ENCODE results near the gene MICALL1. TPM values are rescaled to one million over a fixed set of nuclear protein-coding genes. Genes with fewer than 3 reads are reported as not detected.
"Not testable (repeated sequence)": the region's sequence is repeated elsewhere in the genome, so short reads cannot be mapped to it uniquely, and the experiment has no call there.

The MICALL1 gene
- total RNA-seq, 8 experiments from 2014 or later, result 14.5 to 42.2 (median 19.7) TPM

DNA sequence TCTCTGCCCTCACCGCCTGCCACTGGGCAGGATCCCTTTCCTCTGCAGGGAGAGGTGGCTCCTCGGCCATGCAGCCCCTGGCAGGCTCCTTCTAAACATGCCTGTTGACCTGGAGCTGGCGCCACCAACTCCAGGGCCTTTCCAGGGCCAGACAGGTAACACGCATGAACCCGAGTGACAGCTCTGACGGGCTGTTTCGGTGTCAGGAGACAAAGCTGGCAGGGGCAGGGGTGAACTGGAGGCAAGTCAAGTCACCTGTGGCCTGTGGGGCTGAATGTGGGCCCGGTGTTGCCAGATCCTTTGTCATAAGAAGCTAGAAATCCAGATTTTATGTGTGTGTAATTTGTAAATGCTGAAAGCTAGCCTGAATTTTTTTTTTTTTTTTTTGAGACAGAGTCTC, 36.0 kb downstream of the MICALL1 start:
- 80 to 100% (median 80%) methylated on average over 1 to 6 of the region's 8 CpGs; no CpG with 5 or more reads in 5 of the 10 experiments for WGBS, 10 experiments
- no peak for ATAC-seq (replicated peaks in 6 of 8)
- H3K4me3 ChIP-seq, result no peak overlapping the region
- no peaks in the 10 kb centered on the region for H3K4me1 ChIP-seq (replicated peaks in 1 of 2)
- no peak overlapping the region for H3K27ac ChIP-seq
- in situ Hi-C loops (cut with MboI; ENCODE audit: low pct_unique_long_range_greater_than_20kb in 2 of 9, low sequenced_read_pairs in 9 of 9, unreplicated experiment in 9 of 9), result no loop called here

DNA sequence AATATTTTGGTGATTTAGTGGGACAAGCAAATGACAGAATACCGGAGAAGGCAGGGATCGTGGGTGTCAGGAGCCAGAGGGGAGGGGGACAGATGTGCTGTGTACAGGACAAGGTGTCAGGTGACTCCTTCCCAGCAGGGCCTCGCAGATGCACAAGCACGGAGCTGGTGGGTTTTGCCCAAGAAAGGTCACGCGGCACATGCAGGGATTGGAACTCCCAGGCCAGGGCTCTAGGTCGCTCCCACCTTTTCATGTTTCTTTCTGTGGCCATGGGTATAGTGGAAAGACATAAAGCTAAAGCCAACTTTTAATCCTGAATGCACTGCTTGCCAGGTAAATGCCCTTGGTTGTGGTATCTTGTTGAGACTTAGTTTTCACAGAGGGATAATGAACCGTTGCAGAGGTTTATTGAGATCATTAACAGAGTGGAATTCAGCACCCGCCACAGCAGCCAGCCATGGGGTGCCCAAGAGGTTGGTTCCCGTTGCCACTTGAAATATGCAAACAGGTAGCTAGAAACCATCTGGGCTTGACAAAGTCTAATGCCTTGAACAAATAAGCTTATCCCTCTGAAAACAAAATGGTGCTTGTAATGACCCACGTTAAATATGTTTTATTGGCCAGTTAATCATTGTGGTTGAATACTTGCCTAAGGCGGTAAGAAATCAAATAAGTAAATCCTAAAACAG, 37.2 kb downstream of the MICALL1 start:
- in situ Hi-C loops (cut with MboI; ENCODE audit: low pct_unique_long_range_greater_than_20kb in 2 of 9, low sequenced_read_pairs in 9 of 9, unreplicated experiment in 9 of 9), result no loop called here
- Histone ChIP-seq H3K27ac (no peak overlapping the region), H3K4me1 (replicated peaks in 1 of 2) (no peaks in the 10 kb centered on the region), H3K4me3 (no peak overlapping the region)
- ATAC-seq (replicated peaks in 6 of 8), result no peak
- WGBS, 10 experiments, result 67 to 100% (median 100%) methylated on average over 2 to 12 of the region's 12 CpGs; no CpG with 5 or more reads in 1 of the 10 experiments

DNA sequence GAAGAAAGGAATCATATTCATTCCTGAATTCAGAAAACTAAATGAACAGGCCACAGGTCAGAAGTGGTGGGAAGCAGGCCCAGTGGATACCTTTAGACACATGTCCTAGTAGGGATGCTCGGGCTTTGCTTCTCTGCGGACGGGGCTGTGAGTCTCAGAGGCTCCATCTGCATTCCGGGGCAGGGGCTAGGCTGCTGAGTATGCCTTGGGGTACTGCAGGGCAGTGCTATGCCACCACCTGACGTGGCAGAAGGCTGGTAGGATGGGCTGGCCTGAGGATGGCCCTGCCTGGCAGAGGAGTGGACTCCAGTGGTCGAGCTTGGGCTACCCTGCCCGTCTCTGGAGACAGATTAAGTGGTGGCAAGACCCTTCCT, 37.7 kb downstream of the MICALL1 start:
- no peak overlapping the region for H3K27ac ChIP-seq

GRCh38 chr22:37944423-37944822, 38.3 kb downstream of the MICALL1 start:
- H3K4me1 ChIP-seq (replicated peaks in 1 of 2), result not testable (repeated sequence)

More for the DNA sequence above, 37.7 kb downstream of the MICALL1 start:
- in situ Hi-C loops (cut with MboI; ENCODE audit: low pct_unique_long_range_greater_than_20kb in 2 of 9, low sequenced_read_pairs in 9 of 9, unreplicated experiment in 9 of 9), result no loop called here
- Histone ChIP-seq H3K4me1 (replicated peaks in 1 of 2) (no peaks in the 10 kb centered on the region), H3K4me3 (no peak overlapping the region)
- no peak for ATAC-seq (replicated peaks in 6 of 8)
- 80 to 100% (median 94%) methylated on average over 1 to 5 of the region's 7 CpGs; no CpG with 5 or more reads in 5 of the 10 experiments for WGBS, 10 experiments

GRCh38 chr22:37947142-37947795, 41.2 kb downstream of the MICALL1 start:
- ATAC-seq (replicated peaks in 6 of 8); in situ Hi-C loops (cut with MboI; ENCODE audit: low pct_unique_long_range_greater_than_20kb in 2 of 9, low sequenced_read_pairs in 9 of 9, unreplicated experiment in 9 of 9); H3K4me1 ChIP-seq (replicated peaks in 1 of 2); H3K27ac ChIP-seq; H3K4me3 ChIP-seq: not testable (repeated sequence)
- WGBS, 10 experiments, result 20 to 100% (median 84%) methylated on average over 1 to 6 of the region's 14 CpGs; no CpG with 5 or more reads in 4 of the 10 experiments

More at GRCh38 chr22:37944423-37944822, 38.3 kb downstream of the MICALL1 start:
- in situ Hi-C loops (cut with MboI; ENCODE audit: low pct_unique_long_range_greater_than_20kb in 2 of 9, low sequenced_read_pairs in 9 of 9, unreplicated experiment in 9 of 9); H3K27ac ChIP-seq; ATAC-seq (replicated peaks in 6 of 8); H3K4me3 ChIP-seq: not testable (repeated sequence)
- 90 to 100% (median 100%) methylated on average over 1 to 4 of the region's 11 CpGs; no CpG with 5 or more reads in 4 of the 10 experiments for WGBS, 10 experiments

GRCh38 chr22:37951305-37951704, 45.2 kb downstream of the MICALL1 start:
- H3K4me3 ChIP-seq, result no peak overlapping the region
- in situ Hi-C loops (cut with MboI; ENCODE audit: low pct_unique_long_range_greater_than_20kb in 2 of 9, low sequenced_read_pairs in 9 of 9, unreplicated experiment in 9 of 9), result loop anchor here in 2 of 9 experiments (25.0 kb wide), 1 partner anchor 139 kb away; the partner anchor contains the start of genes GALR3 (in 2 of the 2) and GCAT (in 2 of the 2)
- peaks cover 7 to 9% of the 10 kb centered on the region in 2 donors for H3K4me1 ChIP-seq (replicated peaks in 1 of 2)
- WGBS, 10 experiments, result 55 to 100% (median 72%) methylated on average over 1 to 8 of the region's 8 CpGs
- H3K27ac ChIP-seq, result no peak overlapping the region
- ATAC-seq (replicated peaks in 6 of 8), result no peak

- peak overlapping the region; percentile 68 to 97 (median 77) for H3K4me3 ChIP-seq
- not testable (repeated sequence) for ATAC-seq (replicated peaks in 6 of 8); H3K4me1 ChIP-seq (replicated peaks in 1 of 2); H3K27ac ChIP-seq
- in situ Hi-C loops (cut with MboI; ENCODE audit: low pct_unique_long_range_greater_than_20kb in 2 of 9, low sequenced_read_pairs in 9 of 9, unreplicated experiment in 9 of 9), result loop anchor here in 2 of 9 experiments (25.0 kb wide), 1 partner anchor 140 kb away; the partner anchor contains the start of genes GALR3 (in 2 of the 2) and GCAT (in 2 of the 2)
- 0 to 24% (median 20%) methylated on average over 1 to 12 of the region's 20 CpGs; no CpG with 5 or more reads in 4 of the 10 experiments for WGBS, 10 experiments
Observed at GRCh38 chr22:37952629-37953028, 46.5 kb downstream of the MICALL1 start.

GRCh38 chr22:37953062-37953436, 47.0 kb downstream of the MICALL1 start:
- Histone ChIP-seq H3K4me1 (replicated peaks in 1 of 2) (peaks cover 7 to 9% of the 10 kb centered on the region in 2 donors), H3K4me3 (peak overlapping the region; percentile 68 to 97 (median 77)), H3K27ac (peak overlapping the region in 1 of 2 donors; percentile 51)
- in situ Hi-C loops (cut with MboI; ENCODE audit: low pct_unique_long_range_greater_than_20kb in 2 of 9, low sequenced_read_pairs in 9 of 9, unreplicated experiment in 9 of 9), result loop anchor here in 2 of 9 experiments (25.0 kb wide), 1 partner anchor 141 kb away; the partner anchor contains the start of genes GALR3 (in 2 of the 2) and GCAT (in 2 of the 2)
- 0 to 6% (median 0%) methylated on average over 1 to 6 of the region's 13 CpGs; no CpG with 5 or more reads in 4 of the 10 experiments for WGBS, 10 experiments
- ATAC-seq (replicated peaks in 6 of 8), result peak; percentile 61 to 75 (median 72)

GRCh38 chr22:37953437-37954179, 47.5 kb downstream of the MICALL1 start, which contains the start of the genes C22orf23 and POLR2F:
Gene C22orf23, minus strand, starts transcription at chr22:37953601. Its CDS starts 452 bp downstream, at chr22:37953149.
Gene POLR2F, plus strand, starts transcription at chr22:37953699. Its CDS starts 89 bp downstream, at chr22:37953788.
- in situ Hi-C loops (cut with MboI; ENCODE audit: low pct_unique_long_range_greater_than_20kb in 2 of 9, low sequenced_read_pairs in 9 of 9, unreplicated experiment in 9 of 9), result loop anchor here in 2 of 9 experiments (25.0 kb wide), 1 partner anchor 141 kb away; the partner anchor contains the start of genes GALR3 (in 2 of the 2) and GCAT (in 2 of the 2)
- peak; percentile 89 to 96 (median 96) for ATAC-seq (replicated peaks in 6 of 8)
- 0 to 2% (median 1%) methylated on average over 2 to 26 of the region's 52 CpGs; no CpG with 5 or more reads in 7 of the 10 experiments for WGBS, 10 experiments
- Histone ChIP-seq H3K4me3 (peak within 1 kb of the TSS; percentile 68 to 97 (median 77)), H3K27ac (peak within 1 kb of the TSS; percentile 34 to 51), H3K4me1 (replicated peaks in 1 of 2) (peaks cover 7 to 9% of the 10 kb centered on the region in 2 donors)

DNA sequence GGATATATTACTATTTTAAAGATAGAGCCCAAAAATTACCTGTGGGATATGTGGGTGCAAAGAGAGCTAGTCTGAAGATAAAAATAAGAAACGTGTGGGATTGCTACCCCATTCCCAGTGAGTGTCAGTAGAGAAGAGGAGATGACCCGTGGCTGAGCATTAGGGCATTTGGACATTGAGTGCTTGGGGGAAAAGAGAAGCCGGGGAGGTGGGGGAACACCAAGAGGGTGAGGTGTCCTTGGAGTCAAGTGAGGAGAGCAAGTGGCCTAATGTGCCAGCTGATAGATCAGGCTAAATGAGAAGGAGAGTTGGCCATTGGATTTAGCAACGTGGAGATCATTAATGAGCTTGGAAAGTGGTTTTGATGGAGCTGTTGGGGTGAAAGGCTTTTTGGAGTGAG, 48.6 kb downstream of the MICALL1 start:
- Histone ChIP-seq H3K4me3 (peak overlapping the region; percentile 68 to 97 (median 77)), H3K27ac (no peak overlapping the region), H3K4me1 (replicated peaks in 1 of 2) (peaks cover 7 to 9% of the 10 kb centered on the region in 2 donors)
- in situ Hi-C loops (cut with MboI; ENCODE audit: low pct_unique_long_range_greater_than_20kb in 2 of 9, low sequenced_read_pairs in 9 of 9, unreplicated experiment in 9 of 9), result loop anchor here in 2 of 9 experiments (25.0 kb wide), 1 partner anchor 142 kb away; the partner anchor contains the start of genes GALR3 (in 2 of the 2) and GCAT (in 2 of the 2)
- WGBS, 10 experiments, result 0 to 100% (median 79%) methylated on average over 1 to 3 of the region's 4 CpGs
- ATAC-seq (replicated peaks in 6 of 8), result no peak

- not testable (repeated sequence) for ATAC-seq (replicated peaks in 6 of 8); H3K27ac ChIP-seq; H3K4me1 ChIP-seq (replicated peaks in 1 of 2); H3K4me3 ChIP-seq
- in situ Hi-C loops (cut with MboI; ENCODE audit: low pct_unique_long_range_greater_than_20kb in 2 of 9, low sequenced_read_pairs in 9 of 9, unreplicated experiment in 9 of 9), result loop anchor here in 2 of 9 experiments (25.0 kb wide), 1 partner anchor 144 kb away; the partner anchor contains the start of genes GALR3 (in 2 of the 2) and GCAT (in 2 of the 2)
- WGBS, 10 experiments, result 70 to 100% (median 95%) methylated on average over 1 to 12 of the region's 15 CpGs
Observed at GRCh38 chr22:37955825-37956397, 49.8 kb downstream of the MICALL1 start.

DNA sequence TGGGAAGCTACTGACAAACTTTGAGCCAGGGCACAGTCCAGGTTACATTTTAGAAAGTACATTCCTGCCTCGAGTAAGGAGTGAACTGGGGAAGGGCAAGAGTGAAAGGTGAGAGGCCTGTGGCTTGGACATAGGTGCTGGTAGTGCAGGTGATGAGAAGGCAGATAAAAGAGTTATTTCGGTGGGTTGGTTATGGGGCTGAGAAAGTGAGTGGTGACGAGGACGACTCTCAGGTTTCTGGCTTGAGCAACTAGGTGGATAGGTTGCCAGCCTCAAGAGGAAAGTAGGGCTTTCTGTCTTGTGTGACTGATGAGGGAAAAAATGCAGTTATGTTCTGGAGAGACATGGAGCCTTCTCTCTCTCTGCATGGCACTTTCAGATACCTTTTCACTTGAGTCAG, 51.1 kb downstream of the MICALL1 start:
- H3K4me1 ChIP-seq (replicated peaks in 1 of 2), result peaks cover 7 to 9% of the 10 kb centered on the region in 2 donors
- no peak for ATAC-seq (replicated peaks in 6 of 8)
- in situ Hi-C loops (cut with MboI; ENCODE audit: low pct_unique_long_range_greater_than_20kb in 2 of 9, low sequenced_read_pairs in 9 of 9, unreplicated experiment in 9 of 9), result loop anchor here in 2 of 9 experiments (25.0 kb wide), 1 partner anchor 145 kb away; the partner anchor contains the start of genes GALR3 (in 2 of the 2) and GCAT (in 2 of the 2)
- WGBS, 10 experiments, result 0 to 100% (median 84%) methylated on average over 1 to 3 of the region's 4 CpGs; no CpG with 5 or more reads in 3 of the 10 experiments
- no peak overlapping the region for H3K27ac ChIP-seq
- H3K4me3 ChIP-seq, result no peak overlapping the region

All from motor neuron (in vitro differentiated cells).